G401.6 (cell line): ENCODE measurements around the gene NOVA1.

Source experiments
- FAIRE-seq: peaks from 2 replicates; lab custom pipeline; 2012; peaks lifted over from hg19 to GRCh38; lab: Jason Lieb, UNC

The NOVA1 gene

DNA sequence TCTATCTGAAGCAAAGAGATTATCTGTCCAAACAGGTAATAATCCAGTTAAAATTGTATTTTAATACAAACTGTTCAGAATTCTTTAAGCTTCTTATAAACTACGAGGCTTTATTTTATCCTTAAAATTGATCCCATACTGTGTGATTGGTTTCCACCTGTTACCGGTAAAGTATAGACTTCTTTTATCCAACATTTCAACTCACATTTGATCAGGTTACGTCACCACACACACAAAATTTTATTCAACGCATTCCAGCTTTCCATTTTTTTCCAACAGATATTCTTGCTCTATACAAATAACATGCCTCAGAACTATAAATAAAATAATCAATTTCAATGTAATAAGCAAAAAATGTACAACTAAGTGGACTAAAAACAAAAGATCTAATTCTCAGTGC lies 4.5 kb downstream of the NOVA1 start:
- FAIRE-seq: no peak

- FAIRE-seq: no peak
These were observed 7.9 kb downstream of the NOVA1 start for GRCh38 chr14:26589925-26590324.

- FAIRE-seq: no peak
These were observed 20.1 kb downstream of the NOVA1 start for GRCh38 chr14:26577711-26578110.

- FAIRE-seq: no peak
These were observed 43.6 kb downstream of the NOVA1 start for GRCh38 chr14:26554069-26554772.

GRCh38 chr14:26549571-26549970 lies 48.3 kb downstream of the NOVA1 start:
- no peak for FAIRE-seq

- no peak for FAIRE-seq
These were observed 49.4 kb downstream of the NOVA1 start for GRCh38 chr14:26548406-26548805.

DNA sequence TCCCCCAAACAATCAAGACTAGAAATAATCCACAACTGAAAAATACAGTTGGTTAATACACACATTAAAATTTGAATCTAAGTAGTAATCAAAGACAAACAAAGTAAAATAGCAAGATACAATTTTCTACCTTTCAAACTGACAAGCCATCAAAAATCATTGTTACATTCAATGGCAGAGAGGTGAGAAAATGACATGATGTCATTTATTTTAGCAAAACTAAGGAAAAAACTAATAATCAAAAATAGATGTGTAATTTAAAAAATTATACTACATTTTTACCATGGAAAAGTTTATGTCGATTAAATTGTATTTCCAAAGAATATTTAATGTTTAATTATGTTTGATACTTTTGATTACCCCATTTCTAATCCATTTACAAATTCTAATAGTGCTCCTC lies 59.7 kb downstream of the NOVA1 start:
- no peak for FAIRE-seq

DNA sequence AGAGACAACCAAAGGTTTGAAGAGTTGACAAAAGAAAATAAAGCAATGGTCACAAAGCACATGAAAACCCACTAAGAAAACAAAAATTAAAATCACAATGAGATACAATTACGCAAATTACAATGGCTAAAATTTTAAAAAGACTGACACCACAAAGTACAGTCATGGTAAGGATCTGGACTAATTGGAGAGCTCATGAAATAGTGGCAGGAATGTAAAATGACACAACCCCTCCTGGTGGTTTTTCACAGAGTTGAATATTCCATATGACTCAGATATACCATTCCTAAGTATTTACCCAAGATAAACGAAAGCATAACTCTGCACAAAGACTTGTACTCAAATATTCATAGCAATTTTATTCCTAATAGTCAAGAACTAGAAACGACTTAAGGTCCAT lies 65.9 kb downstream of the NOVA1 start:
- no peak for FAIRE-seq

GRCh38 chr14:26528415-26529182 lies 69.2 kb downstream of the NOVA1 start:
- FAIRE-seq: no peak

DNA sequence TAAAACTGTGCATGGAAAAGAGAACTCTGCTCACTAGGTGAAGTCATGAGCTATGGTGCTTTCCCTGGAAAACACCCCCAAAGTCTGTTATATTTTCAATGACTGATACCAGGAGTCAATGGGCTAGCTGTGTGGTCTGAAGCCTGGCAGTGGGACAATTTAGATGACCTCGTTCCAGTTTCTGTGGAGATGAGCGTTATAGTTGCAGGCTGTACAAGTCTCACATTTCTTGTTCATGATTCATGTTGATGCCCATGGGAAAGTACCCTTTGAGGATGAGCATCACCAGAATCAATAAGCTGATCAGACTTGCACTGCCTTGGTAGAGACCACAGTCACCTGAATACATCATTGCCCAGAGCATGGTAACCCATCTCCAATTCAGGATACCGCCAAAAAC lies 70.7 kb downstream of the NOVA1 start:
- FAIRE-seq: no peak

GRCh38 chr14:26526137-26526536 lies 71.7 kb downstream of the NOVA1 start:
- peak; percentile 64 for FAIRE-seq

DNA sequence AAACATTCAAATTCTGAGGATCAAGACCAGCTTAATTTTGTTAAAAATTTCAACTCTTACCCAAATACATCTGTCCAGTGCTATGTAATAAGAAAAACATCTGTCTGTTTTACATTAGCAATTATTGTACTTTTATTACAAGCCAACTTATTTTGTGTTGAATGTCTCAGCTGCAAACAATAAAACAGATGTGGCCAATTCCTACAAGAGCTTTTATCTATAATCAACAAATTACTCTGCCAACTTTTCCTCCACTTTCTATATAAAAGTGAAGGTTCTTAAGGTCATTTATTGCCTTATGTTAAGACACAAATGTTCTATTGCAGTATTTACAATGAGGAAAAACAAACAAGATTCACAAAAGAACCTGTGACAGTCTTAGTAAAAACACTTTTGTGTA lies 72.7 kb downstream of the NOVA1 start:
- FAIRE-seq: no peak

DNA sequence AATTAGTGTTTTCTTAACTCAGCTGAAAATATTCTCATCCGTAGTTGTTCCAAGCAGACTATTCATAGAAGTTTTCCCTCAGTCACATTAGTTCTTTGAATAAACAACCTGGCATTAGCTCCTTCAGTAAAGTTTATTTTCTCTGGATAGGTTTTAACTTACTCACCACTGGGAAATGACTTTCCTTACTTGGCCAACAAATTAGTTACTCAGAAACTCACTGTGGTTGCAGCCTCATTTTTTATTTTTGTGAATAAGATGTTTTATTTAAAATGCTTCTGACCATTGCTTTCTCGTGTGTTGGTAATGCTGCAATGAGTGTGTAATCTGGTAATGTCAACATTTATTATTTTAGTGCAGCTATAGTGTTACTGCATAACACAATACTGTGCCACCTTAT lies 74.9 kb downstream of the NOVA1 start:
- no peak for FAIRE-seq

- FAIRE-seq: peak; percentile 59
These were observed 80.1 kb downstream of the NOVA1 start for GRCh38 chr14:26517771-26518170.

- no peak for FAIRE-seq
These were observed 97.8 kb downstream of the NOVA1 start for GRCh38 chr14:26500028-26500427.

GRCh38 chr14:26499546-26499945 lies 98.3 kb downstream of the NOVA1 start:
- FAIRE-seq: no peak

GRCh38 chr14:26486922-26487321 lies 110.9 kb downstream of the NOVA1 start:
- FAIRE-seq: no peak

GRCh38 chr14:26484562-26484961 lies 113.3 kb downstream of the NOVA1 start:
- no peak for FAIRE-seq

- no peak for FAIRE-seq
These were observed 118.9 kb downstream of the NOVA1 start for GRCh38 chr14:26478967-26479366.

- FAIRE-seq: no peak
These were observed 131.0 kb downstream of the NOVA1 start for GRCh38 chr14:26466862-26467261.

- no peak for FAIRE-seq
These were observed 134.7 kb downstream of the NOVA1 start for GRCh38 chr14:26463136-26463535.

DNA sequence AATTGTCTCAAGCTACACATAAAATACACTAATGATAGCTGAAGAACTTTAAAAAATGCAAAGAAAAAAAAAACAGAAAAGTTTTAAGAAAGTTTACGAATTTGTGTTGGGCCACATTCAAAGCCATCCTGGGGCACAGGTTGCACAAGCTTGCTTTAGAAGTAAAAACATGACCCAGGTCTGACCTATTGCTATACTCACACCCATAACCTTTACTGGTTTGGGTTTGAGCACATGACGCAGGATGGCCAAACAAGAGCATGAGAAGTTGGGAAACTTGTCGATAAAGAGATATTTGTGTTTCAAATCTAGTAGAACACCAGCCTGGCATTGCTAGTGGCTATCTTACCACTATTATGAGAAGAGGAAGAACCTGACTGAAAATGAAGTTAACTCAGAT lies 143.7 kb downstream of the NOVA1 start:
- FAIRE-seq: no peak

DNA sequence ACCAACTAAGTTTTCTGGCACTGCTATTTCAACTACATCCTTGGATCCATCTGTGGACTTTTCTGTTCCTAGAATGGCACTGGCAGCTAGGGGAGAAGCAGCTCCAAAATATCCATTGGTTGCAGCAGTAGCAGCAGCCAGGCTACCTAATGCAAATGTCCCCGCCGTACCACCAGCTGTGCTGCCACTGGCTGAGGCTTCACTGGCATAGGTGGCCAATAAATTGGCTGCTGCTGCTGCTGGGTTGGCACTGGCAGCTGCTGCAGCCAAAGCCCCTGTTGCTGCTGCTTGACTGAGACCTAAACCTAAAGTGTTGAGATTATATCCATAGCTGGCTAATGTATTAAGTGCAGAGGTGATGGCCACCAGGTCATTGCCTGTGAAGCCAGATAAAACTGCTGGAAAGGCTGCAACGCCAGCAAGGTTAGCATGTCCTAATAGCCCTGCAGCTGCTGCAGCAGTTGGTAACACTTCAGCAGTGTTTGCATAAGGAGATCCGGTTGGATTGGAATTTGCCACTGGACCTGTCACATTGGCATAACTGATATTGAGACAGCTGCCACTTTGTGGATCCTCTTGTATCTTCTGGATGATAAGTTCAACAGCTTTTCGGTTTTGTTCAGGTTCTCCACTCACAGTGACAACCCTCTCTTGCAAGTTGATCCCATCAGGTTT lies 149.5 kb downstream of the NOVA1 start:
- no peak for FAIRE-seq
